AG10803 (cell line): ENCODE results near the gene NEB.

ENCODE experiments used
- DNase-seq: peaks from one replicate; pipeline ENCODE4 v3.0.0; 2010; ENCODE audit warnings: low read depth
- H3K4me3 ChIP-seq: 2 replicates; pipeline ENCODE4 v1.5.1; 2011; ENCODE audit warnings: mild to moderate bottlenecking, low read length, control low read depth
- CTCF ChIP-seq: conservative IDR thresholded peaks from 2 replicates; pipeline ENCODE4 v1.5.1; 2011; ENCODE audit warnings: mild to moderate bottlenecking, low read length, control low read depth, inconsistent platforms

Gene NEB

DNA sequence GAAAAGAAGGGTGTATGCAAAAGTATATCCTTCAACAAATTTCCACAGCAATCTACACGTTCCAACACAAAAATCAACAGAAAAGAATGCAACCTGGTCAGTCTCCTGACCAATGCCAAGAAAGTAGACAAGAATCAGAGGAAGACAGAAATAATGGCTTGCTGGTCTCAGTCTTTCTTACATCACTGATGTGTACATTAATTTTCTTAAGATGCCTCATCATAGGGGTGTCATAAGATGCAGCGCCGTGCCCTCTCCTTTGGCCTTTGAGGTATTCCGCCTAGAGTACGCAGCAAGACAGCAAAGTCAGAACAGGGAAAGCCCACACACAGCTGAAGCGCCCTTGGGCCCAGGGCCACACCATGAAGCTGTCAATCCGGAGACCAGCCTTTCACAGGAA, 211.7 kb downstream of the NEB start:
- DNase-seq, result no peak
- TF ChIP-seq CTCF, result no peak
- no peak overlapping the region for H3K4me3 ChIP-seq

DNA sequence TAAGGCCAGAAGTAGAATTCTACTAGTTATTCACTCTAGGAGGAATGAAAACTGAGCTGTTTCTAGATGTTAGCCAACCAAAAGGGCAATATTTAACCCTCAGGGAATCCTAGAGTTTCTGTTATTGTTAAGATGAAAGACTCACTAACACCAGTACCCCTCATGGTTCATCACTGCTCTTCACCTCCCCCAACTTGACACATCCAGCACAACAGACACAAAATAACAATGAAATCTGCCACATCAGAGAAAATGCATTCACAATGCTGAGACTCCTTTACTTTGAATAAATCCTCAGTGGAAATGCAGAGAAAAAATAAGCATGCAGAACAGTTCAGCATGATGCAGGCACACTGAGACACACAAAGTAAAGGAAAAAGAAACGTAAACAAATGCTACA, 213.3 kb downstream of the NEB start:
- TF ChIP-seq CTCF, result no peak
- H3K4me3 ChIP-seq, result no peak overlapping the region
- DNase-seq, result no peak

DNA sequence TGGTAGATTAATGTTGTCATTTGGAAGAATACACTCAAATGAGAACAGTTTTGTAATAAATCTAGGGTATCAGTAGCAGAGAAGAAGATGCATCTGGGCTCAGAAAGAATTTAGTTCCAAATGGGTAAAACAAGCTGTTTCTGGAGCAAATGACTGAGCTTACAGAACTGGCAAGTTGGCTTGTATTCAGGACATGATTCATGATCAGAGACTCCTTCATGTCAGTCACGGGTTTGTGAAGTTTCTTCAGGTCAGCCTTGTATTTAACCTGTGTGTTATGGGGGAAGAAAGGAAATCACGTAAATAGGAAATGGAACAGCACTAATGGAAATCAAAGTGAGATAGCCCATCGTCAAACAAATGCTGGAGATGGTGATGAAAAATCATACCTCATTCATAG, 215.5 kb downstream of the NEB start:
- no peak for TF ChIP-seq CTCF

DNA sequence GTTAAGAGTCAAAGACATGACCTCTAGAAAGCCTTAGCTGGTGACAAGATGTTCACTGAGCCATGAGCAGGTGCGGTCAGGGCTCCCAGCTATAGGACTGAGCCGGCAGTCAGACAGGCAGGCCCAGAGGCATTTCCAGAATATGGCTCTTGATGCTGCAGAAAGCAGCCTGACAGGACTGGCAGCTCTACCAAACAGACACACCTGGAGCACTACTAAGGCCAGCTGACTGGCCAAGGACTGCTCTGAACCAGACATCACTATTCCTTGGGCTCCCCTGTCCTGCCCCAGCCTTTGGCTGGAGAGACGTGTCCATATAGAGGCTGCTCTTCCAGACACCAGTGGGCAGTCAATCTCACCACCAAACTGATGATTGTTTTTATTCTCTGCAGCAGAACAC, 225.8 kb downstream of the NEB start:
- DNase-seq, result no peak
- H3K4me3 ChIP-seq, result no peak overlapping the region
- no peak for TF ChIP-seq CTCF

More for the DNA sequence above, 215.5 kb downstream of the NEB start:
- H3K4me3 ChIP-seq, result no peak overlapping the region
- no peak for DNase-seq

DNA sequence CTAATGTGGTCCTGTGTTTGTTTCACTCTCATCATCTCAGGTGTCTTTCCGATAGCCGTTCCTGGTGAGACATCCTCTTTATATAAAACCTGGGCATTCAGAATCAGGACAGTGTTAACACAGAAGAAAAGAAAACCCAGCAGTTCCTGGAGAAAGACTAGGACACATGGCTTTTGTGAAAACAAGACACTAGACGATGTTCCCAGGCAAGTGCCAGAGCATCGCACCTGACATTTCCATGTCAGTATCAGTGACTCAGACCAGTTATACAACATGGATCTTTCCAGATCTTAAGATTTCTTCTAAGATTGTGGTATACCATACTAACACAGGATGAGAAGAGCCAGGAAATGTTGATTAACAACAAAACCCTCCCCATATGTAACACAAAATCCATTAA, 228.1 kb downstream of the NEB start:
- no peak for DNase-seq
- no peak for TF ChIP-seq CTCF
- no peak overlapping the region for H3K4me3 ChIP-seq

GRCh38 chr2:151498178-151498577, 236.1 kb downstream of the NEB start:
- TF ChIP-seq CTCF, result no peak
- H3K4me3 ChIP-seq, result no peak overlapping the region
- DNase-seq, result no peak

DNA sequence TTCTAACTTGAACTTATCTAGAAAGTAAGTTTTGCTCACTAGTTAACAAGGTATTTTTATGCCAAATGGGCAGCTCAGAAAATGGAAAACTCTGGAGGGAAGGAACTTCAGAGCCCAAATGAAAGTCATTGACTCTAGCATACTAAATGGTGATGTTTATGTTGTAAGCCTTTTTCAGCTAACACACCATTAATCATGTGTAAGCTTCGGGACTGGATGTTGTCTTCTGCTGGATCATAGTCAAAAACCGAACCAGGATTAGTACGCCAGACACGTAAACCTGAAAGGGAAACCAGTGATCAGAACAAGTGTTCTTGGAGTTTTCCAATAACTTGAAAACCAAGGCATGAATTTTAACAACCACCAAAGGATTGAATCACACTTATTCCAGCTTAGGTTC, 242.8 kb downstream of the NEB start:
- H3K4me3 ChIP-seq, result no peak overlapping the region
- no peak for TF ChIP-seq CTCF
- no peak for DNase-seq
